LNCaP clone FGC (cell line): ENCODE results near the gene BTBD9.

Source experiments
- DNase-seq: peaks from one replicate; pipeline ENCODE4 v3.0.0-alpha.2; 2011; ENCODE audit warnings: low read depth
- H3K4me3 ChIP-seq: 2 replicates; pipeline ENCODE4 v1.5.1; 2011; ENCODE audit warnings: mild to moderate bottlenecking, low read depth, low read length, control low read depth
- TF ChIP-seq, protein P1 (sequence below): IDR thresholded peaks from 2 replicates; pipeline ENCODE4 v1.5.1; 2012; ENCODE audit warnings: mild to moderate bottlenecking; ENCODE audit not compliant: control insufficient read depth, insufficient read depth; ENCODE audit errors: extremely low read depth

BTBD9 gene

DNA sequence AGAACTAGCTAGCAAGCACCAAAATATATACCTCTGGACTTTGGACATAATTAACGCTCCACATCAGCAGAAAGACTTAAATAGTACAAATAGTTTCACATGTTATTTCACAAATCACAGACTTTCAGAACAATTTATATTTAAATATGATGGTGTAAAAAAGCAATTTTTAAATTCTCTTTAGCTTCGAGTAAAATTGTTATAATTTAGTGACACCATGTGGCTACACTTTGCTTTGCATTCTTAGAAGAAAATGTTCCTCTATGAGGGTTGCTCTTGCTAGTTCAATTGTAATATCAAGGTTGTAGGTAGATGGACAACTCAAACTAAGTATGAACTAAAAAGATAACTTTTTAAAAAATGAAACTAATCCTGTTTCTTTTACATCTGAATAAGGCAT is 69.0 kb downstream of the BTBD9 start:
- TF ChIP-seq, protein P1, sequence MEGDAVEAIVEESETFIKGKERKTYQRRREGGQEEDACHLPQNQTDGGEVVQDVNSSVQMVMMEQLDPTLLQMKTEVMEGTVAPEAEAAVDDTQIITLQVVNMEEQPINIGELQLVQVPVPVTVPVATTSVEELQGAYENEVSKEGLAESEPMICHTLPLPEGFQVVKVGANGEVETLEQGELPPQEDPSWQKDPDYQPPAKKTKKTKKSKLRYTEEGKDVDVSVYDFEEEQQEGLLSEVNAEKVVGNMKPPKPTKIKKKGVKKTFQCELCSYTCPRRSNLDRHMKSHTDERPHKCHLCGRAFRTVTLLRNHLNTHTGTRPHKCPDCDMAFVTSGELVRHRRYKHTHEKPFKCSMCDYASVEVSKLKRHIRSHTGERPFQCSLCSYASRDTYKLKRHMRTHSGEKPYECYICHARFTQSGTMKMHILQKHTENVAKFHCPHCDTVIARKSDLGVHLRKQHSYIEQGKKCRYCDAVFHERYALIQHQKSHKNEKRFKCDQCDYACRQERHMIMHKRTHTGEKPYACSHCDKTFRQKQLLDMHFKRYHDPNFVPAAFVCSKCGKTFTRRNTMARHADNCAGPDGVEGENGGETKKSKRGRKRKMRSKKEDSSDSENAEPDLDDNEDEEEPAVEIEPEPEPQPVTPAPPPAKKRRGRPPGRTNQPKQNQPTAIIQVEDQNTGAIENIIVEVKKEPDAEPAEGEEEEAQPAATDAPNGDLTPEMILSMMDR, result peak; percentile 58
- no peak for DNase-seq
- H3K4me3 ChIP-seq, result no peak overlapping the region

DNA sequence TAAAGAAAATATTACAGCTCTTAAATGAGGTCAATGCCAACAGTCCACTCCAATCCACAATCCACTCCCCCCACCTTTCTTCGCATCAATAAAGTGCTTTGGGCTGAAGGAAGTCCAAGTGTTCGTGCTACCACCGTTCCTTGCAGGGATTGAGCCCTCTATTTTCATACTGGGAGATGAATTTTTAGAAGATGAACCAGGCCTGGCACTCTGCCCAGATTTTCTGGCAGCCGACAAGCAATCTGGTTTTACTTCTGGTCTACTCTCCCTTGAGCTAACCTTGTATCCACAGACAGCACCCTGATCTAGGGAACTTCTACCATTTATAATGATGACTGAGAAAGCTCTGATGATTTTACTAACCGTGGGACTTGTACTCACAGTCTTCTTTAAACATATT is 72.3 kb downstream of the BTBD9 start:
- peak; percentile 34 for DNase-seq
- TF ChIP-seq, protein P1, result no peak

DNA sequence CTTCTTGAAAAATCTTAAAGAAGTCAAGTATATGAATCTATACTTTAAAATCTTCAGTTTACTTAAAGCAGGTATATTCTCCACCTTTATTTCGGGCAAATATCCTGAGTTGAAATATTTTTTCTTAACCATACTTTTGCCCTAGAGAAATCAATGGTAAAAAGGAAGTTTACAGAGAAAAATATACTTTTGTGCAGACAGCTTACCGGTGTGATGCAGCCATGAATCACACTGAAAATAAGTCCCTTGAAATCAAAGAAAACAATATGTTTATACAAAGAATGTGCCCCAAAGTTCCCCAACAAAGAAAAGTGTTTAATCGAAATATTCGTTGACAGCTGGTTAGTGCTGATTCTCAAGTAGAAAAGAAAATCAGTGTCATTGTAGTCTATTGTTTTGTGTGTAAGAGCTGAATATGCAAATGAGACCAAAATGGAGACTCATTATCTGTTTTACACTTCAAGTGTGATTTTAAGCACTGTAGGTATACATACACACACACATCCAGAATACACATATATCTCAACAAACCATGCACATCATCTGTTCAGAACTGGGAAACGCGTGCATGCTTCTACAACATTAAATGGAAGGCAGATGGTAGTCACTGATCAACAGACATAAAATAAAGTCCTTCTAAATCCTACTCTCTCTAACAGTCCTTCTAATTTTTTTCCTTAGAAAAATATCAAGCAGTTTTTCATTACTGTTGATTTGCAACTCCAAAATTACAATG is 73.3 kb downstream of the BTBD9 start:
- TF ChIP-seq, protein P1, result no peak
- no peak overlapping the region for H3K4me3 ChIP-seq
- DNase-seq, result no peak

More for the DNA sequence above, 72.3 kb downstream of the BTBD9 start:
- no peak overlapping the region for H3K4me3 ChIP-seq

DNA sequence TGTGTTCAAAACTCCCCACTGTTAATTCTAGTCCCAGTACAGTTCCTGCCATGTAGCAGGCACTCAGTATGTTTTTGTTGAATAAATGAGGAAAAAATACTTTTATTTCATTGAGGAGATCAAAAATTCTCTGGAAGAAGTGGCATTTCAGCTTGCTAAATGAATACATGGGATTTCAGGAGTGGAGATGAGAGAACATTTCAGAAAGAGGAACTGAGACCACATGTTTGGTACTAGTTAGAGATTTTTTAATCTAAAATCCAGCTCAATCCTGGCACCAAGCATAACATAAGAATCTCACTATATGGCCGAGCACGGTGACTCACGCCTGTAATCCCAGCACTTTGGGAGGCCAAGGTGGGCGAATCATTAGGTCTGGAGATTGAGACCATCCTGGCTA is 75.4 kb downstream of the BTBD9 start:
- TF ChIP-seq, protein P1, result no peak
- DNase-seq, result no peak

DNA sequence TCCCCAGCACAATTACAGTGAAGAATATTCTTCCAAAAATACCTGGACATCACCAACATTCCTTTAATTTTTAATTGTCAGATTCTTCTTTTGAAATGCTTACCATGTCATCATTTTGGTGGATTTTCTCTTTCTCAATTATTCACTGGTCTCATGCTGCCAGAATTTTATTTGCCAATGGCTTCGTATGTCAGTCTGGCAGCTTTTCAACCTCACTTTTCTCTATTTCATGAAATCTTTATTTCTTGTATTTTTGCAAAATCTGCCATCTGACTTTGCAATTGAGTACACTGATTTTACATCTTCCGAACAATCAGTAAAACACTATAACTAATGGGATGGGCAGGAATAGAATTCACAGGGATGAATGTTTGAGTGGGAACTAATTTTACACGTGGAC is 84.1 kb downstream of the BTBD9 start:
- TF ChIP-seq, protein P1, result no peak
- H3K4me3 ChIP-seq, result no peak overlapping the region
- no peak for DNase-seq

More for the DNA sequence above, 75.4 kb downstream of the BTBD9 start:
- H3K4me3 ChIP-seq, result no peak overlapping the region

DNA sequence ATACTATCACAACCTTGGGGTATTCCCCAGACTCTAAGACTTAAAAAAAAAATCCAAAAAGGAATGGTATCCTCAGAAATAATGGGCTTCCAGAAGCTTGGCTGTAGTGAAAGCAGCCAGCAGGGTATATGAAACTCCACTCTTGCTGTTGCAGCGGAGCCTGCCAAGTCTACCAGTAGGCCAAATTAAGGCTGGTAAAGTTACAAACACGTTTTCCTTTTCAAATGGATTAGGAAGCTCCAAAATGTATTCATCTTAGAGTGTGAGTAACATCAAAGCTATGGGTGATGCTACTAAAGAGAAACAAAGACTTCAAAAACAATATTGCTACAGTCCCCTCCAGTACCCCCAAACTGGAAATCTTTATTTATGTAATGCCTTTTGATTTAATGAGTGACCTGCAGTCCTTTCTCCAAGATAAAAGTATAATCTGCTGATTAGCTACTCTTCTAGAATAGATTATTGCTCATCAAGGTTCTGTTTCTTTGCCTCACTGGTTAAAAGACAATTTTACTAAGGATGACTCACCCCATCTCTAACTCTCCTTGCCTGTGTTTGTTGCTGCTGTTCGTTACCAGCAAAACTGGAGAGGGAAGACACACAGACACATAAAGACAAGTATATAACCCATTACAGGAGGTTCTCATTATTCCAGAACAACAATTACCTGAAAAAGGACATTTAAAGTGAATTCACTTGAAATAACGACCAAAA is 84.9 kb downstream of the BTBD9 start:
- no peak overlapping the region for H3K4me3 ChIP-seq
- no peak for DNase-seq
- TF ChIP-seq, protein P1, result no peak
